Measurements from ENCODE around the gene ADAMTS2.
A peak's percentile ranks its signal among the peaks of the same experiment; 100 is the strongest.

ADAMTS2 gene

DNA sequence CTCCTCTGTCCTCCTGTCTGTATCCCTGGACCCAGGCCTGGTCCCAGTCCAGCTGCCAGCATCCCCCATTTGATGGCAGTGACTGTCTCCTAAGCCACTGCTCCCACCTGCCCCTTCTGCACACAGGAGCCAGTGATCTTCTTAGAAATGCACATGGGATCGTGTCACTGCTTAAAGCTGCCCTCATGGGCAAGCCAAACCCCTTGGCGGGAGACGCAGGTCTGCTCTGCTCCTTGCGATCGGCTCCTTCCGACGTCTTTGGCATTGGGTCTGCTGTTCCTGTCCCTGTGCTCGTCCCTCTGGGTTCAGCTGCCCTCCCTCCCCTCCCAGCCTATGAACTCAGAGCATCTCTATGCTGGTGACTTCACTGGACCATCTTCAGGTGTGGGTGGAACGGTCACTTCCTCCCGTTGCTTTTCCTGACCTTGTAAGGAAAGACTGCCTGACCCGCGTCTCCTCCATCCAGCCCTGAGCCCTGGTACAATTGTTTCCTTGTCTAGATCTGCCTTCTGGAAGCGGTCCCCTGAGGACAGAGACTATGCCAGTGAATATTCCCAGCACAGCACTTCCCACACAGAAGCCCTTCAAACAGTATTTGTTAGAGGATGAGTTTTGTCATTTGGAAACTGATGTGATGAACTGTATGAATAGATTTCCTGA is 168.6 kb downstream of the ADAMTS2 start:
- no peak for DNase-seq (ENCODE audit: low spot score)

DNA sequence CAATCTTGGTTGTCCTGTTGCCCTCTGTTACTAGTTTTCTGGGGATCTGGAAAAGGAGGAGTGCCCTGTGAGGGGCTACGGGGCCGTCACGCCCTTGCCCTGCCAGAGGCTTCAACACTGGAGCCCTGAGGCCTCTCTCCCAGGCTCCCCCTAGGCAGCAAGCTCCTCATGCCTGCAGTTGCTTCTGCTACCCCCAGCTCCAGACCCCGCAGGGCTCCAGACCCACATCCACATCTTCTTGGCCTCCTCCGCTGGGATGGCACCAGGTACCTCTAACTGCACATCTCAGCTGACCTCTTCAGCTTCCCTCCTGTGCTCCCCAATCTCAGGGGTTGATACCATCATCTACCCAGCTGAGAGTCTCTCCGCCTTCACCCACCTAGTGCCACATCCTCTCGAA is 169.1 kb downstream of the ADAMTS2 start:
- no peak for DNase-seq (ENCODE audit: low spot score)

DNA sequence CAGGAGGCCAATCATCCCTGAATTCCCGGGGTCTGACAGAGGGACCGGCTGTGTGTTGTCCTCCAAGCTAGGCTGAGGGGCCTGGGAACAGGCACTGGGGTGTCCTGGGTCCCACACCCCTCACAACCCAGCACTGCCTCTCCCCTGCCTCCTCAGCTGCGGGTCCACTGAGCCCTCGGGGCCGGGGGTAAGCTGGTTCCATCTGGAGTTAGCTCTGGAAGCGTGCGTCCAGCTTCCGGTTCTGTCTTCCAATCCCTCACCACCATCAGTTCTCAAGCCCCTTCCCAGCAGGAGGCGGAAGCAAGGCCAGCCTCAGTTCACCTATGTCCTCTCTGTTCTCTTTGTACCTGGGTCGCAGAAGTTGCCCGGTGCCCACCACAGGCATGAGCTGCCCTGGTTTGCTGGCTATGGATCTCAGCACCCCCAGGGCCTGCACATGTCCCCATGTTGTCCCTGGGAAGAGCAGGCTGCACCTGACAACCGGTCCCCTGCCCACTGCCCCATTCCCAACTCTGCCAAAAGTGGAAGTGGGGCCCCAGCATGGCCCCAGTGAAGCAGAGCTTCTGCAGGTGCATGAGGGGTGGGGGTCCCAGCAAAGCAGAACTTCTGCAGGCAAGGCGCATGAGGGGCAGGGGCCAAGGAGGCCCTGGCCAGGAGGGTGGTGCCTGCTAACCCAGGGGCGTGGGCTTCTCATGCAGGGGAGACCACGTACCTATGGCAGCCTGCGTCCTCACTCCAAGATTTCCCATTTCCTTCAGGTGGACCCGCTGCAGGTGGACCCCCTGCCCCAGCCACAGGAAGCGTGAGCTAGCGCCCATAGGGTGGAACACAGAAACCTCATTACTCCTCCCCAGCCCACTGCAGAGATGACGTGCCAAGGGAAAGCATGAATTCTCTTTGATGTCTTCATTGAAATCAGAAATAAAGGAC is 173.2 kb downstream of the ADAMTS2 start:
- no peak for DNase-seq (ENCODE audit: low spot score)

DNA sequence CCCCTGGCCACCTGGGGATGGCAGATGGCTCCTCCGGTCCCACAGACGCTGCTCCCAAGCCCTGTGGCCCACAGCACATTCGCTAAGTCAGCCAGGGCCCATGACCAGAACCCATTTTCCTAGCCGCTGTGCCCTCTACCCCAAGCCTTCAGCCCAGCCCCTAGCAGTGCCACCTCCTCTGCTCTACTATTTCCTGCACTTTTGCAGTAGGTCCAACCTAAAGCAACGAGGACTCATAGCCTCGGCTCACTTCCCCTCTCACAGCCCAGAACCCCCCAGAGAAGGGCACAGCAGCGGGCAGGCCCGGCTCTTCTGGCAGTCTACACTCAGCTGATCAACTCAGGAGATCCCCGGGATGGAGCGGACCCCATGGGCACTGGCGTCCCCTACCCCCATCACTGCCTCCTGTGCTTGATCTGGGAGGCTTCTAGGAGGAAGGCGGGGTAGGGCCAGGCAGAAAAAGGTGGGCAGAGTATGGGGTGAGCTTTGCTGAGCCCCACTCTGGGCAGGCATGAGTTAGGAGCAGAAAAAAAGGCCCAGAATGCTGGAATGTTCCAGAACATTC is 173.9 kb downstream of the ADAMTS2 start:
- no peak for DNase-seq (ENCODE audit: low spot score)

DNA sequence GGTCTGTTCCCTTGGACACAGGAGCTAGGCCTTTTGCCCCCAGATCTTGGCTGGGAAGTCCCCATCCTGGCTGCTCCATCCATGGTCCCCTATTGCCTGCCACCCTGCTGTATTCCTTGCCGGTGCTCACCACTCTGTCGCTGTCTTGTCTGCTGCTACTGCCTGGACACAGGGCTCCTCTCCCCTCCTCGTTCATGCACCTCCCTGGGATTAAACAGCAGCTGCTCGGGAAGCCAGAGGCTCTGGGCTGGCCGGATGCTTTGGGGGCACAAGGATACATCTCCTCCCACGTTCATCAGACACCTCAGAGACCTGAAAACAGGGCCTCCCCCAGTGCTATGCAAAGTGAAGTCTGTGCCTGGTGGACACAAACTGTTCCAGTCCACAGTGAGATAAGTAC is 174.7 kb downstream of the ADAMTS2 start:
- DNase-seq (ENCODE audit: low spot score) = no peak

DNA sequence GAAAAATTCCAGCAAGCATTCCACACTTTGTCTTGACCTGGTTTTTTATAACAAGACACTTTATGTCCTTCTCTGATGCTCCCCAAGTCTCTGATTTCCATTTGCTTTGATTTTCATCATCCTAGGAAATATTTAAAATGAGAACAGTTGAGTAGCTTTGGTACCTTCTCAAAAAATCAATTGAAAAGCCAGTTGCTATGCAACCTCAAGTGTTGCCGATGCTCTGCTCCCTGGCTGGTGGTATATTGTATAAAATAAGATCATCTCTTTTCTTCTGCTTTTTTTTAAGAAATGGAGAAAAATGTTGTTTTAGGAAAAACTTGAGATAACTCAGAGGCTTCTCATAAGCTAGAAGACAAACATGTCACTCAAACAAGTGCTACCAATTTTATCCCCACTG is 175.4 kb downstream of the ADAMTS2 start:
- DNase-seq (ENCODE audit: low spot score) = no peak

DNA sequence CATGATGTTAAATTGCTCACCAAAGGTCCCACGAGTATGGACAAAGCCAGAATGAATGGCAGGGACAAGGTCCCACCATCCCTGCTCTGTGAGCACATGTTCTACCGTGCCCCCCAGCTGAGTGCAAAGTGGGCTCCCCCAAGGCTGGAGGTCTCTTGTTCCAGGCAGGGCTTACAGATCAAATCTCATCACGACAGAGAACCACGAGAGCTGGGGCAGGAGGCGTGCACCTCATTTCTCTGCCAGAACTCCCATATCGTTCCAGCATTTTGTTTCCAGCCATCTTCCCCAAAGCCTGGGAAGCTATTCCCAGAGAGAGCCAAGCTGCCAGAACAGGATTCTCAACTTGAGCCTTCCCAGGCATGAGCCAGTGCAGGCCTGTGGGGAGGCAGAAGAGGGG is 176.6 kb downstream of the ADAMTS2 start:
- DNase-seq (ENCODE audit: low spot score) = no peak

DNA sequence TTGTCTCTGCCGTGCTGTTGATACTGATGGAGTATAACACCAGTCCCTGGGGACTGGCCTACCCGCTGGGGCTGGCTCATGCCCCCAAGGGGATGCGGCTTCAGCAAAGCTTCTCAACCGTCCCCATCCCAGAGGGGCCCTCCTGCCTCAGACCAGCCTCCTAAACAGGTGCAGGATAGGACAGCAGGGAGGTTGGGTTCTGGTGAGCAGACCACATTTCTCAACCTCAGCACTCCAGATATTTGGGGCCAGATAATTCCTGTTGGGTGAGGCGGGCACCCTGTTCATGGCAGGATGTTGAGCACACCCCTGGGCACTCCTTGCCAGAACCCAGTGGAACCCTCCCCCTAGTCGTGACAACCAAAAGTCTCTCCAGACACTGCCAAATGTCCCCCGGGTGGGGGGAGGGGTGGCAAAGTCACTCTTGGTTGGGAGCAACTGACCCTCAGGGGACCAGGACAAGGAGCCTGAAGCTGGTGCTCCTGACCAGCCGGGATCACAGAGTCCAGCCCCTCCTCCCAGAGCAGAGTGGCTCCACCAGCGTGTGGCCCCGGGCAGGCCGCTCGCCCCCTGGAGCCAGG is 177.3 kb downstream of the ADAMTS2 start:
- DNase-seq (ENCODE audit: low spot score) = no peak

DNA sequence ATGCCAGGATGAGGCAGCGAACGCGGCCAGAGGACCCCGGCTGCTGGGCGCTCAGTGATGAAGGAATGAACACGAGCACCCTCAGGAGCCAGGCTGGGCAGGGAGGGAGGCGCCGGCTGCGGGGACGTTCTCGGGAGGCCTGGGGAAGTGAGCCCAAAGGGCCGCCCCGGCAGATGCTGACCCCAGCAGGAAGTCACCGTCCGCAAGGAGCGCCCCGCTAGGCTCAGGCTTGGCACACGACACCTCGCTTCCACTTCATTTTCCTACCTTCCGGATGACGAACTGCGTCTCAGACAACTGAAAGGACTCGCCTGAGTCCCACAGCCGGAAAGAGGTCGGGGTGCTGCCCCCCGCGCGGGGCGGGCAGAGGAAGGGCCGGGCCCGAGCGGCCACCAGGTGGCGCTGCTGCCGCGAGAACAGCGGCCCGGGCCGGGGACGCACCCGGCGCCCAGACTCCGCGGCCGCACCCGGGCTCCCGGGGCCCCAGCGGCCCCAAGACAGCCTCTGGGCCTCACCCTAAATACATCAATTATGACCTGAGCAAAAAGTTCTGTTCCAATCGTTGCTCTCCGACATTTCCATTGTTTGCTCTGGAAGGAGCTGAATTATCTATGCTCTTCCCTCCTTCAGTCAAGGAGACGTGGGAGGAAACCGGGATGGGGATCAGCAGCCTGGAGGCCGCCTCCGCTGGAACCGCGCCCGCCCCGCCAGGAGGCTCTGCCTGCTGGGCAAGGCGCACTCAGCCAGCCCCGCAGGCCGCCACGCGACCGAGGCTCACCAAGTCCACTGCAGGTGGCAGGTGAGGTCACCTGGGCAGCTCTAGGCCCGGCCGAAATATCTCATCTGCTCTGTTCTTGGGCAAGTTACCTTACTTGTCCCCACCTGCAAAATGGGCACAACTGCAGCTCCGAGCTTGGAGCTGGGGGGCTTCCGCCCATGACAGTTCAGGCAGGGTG is 178.1 kb downstream of the ADAMTS2 start:
- DNase-seq (ENCODE audit: low spot score) = peak; percentile 88

DNA sequence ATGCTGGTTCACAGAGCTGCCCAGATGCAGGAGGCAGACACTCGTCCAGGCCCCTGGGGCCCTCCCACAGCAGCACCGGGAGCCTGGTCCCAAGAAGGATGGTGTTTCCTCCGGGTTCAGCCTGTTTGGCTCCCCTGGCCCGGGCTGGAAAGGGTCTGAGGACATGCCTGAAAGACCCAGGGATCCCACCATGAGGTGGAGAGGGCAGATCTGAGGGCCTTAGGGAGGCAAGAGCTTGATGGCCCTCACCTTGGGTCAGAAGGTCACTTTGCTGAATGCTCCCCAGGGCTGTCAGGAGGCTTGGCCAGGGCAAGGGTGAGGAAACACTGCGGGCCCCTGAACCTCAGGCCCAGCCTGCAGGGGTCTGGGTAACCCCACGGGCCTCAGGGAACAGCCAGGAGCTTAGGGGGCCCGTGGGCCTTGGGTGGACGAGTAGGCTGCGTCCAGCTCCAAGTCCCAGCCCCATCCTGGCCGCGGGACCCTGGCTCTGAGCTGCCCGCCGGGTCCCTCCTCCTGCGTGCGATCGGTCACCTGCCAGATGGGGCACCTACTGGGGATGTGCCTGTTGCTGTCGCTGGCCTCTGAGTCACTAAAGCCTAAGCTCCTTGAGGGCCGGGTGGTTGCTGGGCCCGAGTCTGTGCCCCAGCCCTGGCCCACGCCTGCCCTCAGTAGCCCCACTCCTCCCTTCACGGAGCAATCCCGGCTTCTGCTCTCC is 178.9 kb downstream of the ADAMTS2 start:
- DNase-seq (ENCODE audit: low spot score) = no peak

DNA sequence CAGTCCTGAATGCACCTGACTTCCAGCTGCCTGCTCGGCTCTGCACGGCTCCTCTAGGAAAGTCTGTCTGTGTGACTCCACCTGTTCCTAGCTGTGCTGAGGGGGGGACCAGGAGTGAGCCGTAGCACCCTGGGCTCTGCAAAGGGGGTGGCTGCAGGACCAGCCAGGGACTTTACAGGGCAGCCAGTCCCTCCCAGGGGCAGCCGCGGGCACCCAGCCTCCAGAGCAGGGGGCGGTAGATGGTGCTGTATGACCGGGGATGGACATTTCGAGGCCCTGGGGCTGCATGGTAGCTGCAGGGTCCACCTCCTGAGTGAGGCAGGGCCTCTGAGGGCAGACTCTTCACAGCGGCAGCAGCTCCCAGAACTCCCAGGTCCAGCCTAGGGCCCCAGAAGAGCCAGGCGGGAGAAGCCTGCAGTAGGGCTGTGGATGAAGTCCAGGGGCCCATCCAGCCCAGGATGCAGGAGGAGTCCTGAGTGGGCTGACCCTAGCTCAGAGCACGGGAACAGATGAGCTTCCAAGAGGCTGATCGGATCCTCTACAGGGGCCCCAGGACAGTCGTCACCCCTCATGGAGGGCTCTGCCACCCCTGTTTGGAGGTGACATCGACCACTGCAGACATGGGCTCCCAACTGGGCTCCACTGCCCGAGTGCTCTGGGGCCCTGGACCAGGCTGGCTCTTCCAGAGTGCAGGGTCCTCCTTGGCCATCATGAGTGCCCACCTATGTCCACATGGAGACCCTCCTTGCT is 179.7 kb downstream of the ADAMTS2 start:
- DNase-seq (ENCODE audit: low spot score) = no peak

DNA sequence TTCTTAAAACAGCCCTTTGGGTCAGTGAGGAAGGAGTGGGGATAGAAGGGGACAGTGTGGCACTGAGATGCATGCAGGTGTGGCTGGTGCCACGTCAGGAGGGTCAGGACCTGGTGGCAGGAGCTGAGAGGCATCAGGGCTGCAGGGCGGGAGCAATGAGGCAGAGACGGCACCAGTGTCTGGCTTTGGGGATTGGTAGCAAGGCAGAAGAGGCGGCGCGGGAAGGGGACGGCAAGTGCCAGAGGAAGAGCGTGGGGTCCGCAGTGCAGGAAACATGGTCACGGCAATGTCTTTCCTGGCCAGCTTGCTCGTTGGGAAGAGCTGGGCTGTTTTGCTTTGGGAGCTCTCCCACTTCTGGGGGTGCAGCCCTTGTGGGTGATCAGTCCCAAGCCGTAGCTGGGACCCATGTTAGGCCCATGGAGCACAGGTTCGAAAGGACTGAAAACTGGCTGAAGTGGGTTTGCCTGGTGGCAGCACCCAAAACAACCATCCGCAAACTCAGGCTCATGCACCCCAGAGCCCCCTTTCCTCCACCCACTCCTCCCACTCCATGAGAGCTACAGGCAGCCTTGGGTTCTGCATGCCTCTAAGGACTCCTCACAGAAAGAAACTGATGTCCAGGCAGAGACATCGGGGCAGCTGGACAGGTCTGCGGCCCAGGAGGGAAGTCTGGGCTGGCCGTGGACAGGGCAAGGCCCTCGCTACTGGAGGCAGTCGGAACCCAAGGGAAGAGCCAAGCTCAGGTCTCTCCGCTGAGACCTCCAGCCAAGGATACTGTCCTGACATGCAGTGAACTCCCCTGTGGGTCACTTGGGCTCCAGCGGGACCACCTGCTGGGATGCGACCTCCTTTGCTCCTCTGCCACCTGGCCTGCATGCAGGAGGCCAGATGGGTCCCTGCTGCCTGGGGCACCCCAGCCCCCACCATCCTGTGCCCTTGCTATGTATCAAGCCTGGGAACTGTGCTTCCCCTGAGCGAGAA is 180.6 kb downstream of the ADAMTS2 start:
- no peak for DNase-seq (ENCODE audit: low spot score)

DNA sequence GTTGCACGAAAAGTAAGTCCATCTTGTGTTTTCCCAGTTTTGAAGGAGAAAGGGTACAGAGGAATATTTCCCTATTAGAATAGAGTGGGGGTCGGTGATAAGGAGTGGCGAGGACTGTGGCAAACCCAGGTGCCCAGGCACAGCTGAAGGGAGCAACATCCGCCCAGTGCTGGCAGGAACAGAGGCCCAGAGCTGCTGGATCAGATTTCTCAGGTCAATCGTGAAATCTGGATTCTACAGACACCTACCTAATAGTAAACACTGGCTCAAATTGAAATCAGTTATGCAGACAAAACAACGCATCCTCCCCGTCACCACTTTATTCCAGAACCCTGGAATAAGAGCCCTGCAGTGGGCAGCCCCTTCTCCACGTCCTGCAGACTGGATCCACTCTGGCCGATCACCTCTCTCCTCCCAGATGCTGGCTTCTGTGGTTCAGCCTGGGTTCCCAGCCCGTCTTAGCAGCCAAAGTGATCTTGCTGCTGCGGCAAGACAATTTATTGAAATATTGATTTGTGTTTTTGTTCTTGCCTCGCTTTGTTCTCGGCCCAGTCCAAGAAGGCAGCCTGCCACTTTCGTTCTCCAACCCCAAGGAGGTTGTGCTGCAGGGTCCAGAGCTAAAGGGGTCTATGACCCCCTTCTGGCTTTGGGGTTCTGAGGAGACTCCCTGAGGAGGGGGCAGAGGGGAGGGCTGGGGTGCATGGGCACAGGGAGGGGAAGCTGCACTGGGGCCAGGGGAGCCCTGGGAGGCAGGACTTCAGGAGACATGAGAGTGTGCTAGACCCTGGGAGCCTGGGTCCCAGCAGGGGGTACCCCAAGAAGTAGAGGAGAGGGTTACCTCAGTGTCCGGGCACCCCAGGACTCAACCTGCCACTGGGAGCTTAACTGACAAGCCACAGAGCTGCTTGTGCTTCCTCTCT is 181.8 kb downstream of the ADAMTS2 start:
- no peak for DNase-seq (ENCODE audit: low spot score)

DNA sequence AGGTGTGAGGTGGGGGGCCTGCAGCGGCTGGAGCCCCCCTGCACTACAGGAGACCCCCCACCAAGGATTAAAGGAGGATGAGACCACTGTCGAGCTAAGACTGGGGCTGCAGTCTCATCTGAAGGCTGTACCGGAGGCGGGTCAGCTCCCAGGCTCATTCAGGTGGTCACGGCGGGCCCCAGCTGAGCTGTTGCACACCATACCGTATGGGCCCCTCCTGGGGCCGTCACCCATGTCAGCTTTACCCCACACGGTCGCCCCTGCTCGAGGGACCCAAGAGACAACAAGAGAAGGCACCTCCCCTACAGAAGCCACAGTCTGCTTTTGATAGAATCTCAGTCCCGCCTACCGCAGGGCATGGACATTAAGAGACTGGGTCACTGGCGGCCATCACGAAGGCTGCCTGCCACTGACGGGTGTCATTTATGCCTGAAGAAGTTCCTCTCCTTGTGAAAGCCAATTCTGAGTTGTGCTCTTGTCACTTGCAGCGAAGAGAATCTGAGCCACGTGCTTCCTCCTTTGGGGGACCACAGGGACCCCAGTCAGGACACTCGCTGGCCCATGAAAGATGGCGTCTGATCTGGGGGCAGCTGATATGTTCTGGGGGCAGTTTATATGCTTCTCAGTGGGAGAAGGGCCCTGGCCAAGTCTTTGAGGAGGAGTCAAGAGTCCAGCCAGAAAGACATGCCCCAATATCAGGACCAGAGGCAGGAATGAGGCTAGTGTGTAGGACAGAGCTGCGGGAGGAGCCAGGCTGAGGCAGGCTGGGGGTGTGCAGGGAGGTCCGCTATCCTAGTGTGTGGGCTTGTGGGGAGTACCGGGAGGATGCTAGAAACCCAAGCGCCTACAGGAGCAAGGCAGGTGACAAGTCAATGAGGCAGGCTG is 182.7 kb downstream of the ADAMTS2 start:
- no peak for DNase-seq (ENCODE audit: low spot score)

DNA sequence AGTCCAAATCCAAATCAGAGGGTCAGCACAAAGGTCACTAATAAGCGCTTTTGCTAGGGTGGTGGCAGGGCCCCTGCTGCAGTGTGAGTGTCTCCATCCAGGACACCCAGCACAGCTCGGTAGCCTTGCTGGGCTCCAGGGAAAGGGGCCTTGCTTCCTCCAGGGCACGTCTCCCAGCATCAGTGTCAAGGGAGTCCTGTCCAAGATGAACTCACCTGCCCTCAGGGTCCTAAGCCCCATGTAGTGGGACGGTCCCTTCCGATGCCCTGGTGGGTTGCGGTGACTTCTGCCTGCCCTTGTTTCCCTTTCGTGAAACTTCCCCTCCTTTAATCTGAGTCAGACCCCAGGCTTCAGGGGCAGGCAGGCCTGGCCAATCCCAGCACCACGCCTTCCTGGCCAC is 183.4 kb downstream of the ADAMTS2 start:
- DNase-seq (ENCODE audit: low spot score) = no peak

DNA sequence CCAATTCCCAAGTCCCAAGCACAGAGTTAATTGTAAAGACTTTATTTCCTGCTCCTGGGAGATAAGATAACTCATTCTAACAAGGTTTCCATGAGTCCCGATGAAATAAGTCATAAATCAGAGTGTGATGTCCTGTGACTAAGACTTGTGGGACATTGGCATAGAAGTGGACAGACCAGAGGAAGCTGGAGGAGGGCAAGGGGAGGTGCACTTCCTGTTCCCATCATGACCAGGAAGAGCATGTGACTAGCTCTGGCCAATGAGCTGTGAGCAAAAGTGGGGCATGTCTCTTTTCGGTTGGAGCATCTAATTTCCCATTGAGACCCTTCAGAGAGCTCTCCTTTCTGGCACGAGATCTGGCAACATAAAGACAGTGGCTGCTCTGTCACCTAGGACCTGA is 184.7 kb downstream of the ADAMTS2 start:
- no peak for DNase-seq (ENCODE audit: low spot score)

DNA sequence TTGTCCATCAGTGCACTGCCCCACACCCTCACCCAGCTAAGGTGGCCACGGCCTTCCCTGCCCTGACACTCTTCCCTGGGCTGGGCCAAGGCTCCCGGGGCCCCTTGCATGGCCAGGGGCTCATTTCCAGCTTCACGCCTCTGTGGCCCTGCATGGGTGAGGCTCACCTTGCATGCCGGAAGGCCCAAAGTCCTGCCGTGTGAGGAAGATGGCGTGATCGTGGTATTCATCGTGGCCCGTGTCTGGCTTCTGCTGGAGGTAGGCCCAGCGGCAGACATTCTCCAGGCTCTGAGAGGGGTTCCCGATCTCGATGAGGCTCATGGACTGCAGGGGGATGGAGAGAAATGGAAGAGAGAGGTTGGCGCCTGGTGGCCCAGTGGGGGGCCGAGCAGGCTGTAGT is 186.7 kb downstream of the ADAMTS2 start:
- no peak for DNase-seq (ENCODE audit: low spot score)
